ENCODE results near the gene EPAS1.
"Not testable (repeated sequence)": the region's sequence is repeated elsewhere in the genome, so short reads cannot be mapped to it uniquely, and the experiment has no call there.

Gene EPAS1

GRCh38 chr2:46385786-46386577 is 88.8 kb downstream of the EPAS1 start:
- DNase-seq, result no peak

DNA sequence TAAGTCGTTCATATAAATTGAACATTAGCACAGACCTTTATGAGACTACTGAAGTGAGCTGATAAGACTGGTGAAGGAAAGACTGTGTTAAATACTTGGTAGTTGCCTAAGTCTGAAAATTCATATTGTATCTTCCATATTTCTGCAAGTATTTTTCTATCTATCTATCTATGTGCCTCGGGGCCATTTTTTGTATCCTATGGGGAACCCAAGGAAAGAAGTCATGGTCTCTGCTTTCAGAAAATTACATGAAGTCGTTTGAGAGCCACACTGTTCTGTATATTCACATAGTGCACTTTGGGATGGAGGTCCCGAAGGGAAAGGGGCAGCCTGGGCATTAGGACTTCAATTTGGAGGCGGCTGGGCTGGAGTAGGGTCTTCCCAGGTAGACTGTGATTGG is 89.6 kb downstream of the EPAS1 start:
- DNase-seq, result no peak

DNA sequence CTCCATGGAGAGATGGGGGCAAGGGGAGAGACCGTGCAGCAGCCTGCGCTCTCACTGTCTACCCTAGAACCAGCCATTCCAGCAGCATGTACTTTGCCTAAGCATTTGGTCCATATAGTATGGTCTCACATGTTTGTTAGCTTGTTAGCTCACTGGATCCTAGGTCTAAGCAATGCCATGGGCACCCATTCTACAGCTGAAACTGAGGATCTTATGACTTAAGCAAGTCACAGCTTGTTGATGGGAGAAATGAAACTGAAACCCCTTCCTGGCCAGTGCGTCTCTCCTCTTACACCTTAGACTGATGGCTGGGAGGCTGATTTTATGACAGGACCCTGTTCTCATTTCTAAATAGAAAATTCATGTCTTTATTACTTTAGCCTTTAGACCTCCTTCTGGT is 90.1 kb downstream of the EPAS1 start:
- no peak for DNase-seq

DNA sequence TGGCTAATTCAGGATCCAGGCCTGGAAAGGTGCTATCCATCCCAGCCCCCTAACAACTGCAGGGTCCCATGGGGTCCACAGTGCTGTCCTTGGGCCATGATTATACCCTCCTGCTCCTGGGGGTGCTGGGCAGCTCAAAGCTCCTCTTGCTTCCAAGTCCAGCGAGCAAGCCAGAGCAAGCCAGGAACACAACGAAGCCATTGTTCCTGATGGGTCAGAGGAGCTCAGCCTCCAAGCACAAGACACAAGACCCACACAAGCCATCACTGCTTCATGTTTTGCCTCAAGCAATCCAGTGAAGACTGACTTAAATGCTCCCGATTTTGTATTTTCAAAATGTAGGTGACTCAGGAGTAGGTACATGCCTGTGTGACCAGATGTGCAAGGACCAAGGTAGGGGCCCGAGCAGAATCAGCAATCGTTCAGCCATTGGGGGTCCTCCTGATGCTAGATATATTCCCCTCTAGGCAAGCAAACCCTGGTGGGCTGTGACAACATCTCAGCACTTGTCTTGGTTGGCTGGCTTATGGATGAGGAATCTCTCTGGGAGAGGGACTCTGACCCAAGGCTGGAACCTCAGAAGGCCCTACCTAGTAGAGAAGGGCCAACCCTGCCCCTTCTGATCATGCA is 90.8 kb downstream of the EPAS1 start:
- no peak for DNase-seq

- DNase-seq, result no peak
These were observed 91.7 kb downstream of the EPAS1 start for GRCh38 chr2:46388881-46389280.

DNA sequence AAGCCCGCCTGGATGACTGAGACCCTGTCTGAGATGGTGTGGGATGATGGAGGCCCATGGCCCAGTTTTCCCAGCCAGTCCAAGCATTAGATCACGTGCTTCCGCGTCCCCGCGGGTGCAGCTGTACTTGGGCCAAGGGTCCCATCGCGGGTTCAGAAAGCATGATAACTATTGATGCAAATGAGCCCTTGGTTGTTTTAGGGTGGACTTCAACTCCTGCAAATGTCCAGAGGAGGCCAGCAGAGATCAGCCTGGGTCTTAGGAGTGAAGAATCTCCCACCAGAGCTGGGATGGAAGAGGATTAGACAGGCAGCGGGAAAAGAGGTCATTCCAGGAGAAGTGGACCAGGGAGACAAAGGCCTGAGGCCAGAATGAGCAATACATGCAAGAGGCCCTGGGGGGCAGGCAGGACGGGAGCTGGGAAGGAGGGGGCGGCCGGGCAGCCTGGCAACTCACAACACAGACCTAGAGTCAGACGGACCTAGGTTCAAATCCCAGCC is 92.3 kb downstream of the EPAS1 start:
- DNase-seq, result no peak

DNA sequence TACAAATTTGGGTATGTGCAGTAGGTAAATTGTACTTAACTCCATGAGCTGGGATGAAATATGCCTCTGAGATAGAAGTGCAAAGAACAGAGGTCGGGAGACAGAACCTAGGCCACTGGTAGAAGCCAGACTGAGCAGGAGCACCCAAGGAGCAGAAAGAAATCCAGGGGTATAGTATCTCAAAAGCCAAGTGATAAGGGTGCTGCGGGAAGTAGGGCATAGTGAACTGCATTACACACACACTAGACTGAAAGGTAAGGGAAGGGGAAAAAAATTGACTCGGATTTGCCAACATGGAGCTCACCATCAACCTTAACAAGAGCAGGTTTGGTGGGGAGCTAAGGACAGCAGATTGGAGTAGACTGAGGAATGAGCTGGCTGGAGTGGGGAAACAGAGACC is 92.8 kb downstream of the EPAS1 start:
- DNase-seq, result no peak

- no peak for DNase-seq
These were observed 93.7 kb downstream of the EPAS1 start for GRCh38 chr2:46390901-46391395.

DNA sequence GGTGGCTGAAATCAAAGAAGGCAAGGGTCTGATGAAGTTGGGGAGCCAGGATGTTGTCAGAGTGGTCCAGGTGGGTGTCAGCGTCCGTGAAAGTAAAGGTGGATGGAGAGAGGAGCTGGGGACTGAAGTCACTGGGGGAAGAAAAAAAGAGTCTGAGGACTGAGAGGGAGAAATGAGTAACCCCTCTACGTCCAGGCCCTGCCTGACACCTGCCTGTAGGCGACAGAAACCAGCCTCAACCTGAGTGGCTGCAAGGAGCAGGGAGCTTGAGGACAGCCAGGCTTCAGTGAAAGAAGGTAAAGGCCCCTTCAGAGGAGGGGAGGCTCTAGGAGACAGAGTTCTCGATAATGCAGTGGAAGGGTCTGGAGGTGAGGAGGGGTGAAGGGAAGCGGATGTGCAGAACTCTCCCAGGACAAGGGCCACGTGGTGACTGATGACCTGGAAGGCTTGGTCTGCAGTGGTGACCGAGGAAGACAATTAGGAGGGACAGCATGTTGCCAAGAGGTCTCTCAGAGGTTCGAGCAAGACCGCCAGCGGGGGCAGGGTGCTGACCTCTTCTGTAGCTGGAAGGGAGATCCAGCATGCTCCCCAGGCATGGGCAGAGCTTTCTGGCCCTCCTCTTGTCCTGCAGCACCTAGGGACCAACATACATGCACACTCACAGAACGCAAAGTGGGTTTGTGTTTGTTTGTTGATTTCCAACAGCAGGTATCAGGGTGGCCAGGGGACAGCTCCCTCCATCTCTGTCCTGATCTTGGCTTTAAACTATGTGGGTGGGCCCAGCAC is 95.5 kb downstream of the EPAS1 start:
- no peak for DNase-seq

DNA sequence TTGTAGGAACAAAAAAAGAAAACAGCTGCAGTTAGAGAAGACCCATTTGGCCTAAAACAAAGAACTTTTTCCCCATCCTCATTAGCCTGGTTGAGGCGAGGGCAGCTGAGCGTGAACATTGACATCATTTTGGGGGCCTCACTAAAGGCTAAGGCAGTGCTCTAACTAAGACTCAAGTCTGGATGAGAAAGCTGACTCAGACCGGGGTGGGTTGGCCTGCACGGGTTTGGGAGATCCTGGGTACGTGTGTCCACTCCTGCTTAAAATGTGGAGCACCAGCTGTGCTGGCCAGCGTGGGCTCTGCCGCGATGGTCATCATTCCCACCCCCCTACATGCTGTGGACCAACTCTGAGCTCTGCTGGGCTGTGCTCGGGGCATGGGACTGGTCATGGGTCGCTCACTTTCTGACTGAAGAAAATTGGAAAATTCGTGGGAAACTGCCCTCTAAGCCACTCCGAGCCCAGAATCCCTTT is 96.2 kb downstream of the EPAS1 start:
- DNase-seq, result no peak

- no peak for DNase-seq
These were observed 96.7 kb downstream of the EPAS1 start for GRCh38 chr2:46393865-46394264.

DNA sequence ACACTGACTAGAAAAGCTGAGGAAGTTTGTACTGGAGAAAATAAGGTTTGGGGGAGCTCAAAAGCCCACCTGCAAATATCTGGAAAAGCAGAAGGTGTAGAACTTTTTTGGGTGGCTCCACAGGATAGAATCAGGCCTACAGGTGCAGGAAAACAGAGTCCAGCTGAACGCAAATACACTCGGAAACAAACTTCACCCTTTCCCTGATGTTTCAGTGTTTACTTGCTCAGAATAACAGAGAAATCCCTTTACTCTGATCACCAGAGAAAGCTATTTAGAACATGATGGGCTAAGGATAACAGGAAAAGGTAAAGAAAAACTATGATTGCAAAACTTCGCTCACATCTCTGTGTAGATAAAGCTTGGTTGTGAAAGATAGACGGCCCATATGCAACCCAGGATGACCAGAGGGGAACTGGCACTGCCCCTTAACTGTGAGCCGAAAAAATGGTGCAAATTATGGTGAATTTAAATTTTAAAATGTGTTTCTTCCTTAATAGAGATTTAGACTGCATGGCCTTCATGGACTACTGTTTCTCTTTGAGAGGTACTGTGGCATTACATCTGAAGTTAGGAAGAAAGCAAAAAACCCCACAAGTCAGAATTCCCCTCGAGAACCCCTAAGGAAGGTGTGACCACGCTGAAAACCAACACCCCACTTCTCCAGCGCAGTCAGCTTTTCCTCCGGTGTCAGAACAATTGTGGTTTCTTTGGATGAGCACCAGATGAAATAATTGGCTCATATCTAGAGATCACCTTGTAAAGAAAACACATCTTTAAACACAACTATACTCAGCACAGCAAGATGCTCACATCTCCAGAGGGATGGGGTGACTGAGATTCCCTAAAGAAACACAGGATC is 97.7 kb downstream of the EPAS1 start:
- DNase-seq, result no peak

- not testable (repeated sequence) for DNase-seq
These were observed 98.5 kb downstream of the EPAS1 start for GRCh38 chr2:46395730-46396129.

DNA sequence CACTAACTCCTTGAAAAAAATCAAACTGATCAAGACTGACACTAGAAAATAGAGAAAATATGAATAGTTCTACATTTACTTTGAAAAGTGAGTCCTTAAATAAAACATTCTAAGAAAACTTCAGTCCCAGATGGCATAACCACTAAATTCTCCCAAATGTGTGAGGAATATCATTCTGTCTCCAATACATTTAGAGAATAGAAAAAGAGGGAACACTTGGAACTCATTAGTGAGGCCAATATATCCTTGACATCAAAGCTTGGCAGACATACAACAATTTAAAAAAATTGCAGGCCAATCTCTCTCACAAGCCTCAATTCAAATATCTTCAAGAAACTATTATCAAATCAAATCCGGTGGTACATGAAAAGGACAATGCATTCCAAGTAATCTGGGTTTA is 102.8 kb downstream of the EPAS1 start:
- no peak for DNase-seq

DNA sequence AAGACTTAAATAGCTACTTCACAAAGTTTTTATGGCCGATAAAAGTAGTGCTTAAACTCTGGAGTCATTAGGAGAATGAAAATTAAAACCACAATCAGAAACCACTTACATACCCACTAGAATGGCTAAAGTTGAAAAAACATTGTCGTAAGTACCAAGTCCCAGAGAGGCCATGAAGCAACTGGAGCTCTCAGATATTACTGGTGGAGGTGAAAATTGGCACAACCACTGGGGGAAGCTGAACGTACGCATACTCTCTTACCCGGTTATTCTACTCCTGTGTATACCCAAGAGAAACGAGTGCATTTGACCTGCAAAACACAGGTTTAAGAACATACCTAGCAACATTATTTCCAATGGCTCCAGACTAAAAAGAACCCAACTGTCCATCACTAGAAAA is 105.7 kb downstream of the EPAS1 start:
- DNase-seq, result no peak

DNA sequence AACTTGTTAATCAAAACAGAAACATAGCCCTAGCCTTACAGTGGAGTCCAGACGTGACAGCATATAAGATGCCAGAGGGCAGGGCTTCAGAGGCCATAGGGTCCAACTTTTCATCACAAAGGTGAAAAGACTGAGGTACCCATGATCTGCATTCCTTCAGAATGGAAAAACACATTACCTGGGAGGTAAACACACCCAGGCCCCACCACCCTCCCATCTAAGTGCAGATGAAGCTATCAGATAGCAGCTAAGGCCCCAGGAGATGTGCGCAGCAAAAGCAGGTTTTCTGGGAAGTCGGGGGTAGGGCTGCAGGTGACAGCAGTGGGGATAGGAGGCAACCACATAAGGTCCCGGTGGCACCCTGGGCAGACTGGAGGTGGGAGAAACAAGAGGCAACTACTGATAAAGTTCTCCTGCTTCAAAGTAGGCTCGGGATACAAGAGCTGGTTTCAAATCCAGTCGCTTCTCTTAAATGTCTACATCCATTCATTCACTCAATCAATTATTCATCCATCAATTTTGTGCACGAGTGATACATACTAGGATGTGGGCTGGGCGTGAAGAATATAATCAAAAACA is 107.1 kb downstream of the EPAS1 start:
- no peak for DNase-seq

- DNase-seq, result no peak
These were observed 110.7 kb downstream of the EPAS1 start for GRCh38 chr2:46407852-46408455.

GRCh38 chr2:46409756-46410155 is 112.5 kb downstream of the EPAS1 start:
- DNase-seq, result no peak

- DNase-seq, result no peak
These were observed 113.4 kb downstream of the EPAS1 start for GRCh38 chr2:46410273-46411244.

DNA sequence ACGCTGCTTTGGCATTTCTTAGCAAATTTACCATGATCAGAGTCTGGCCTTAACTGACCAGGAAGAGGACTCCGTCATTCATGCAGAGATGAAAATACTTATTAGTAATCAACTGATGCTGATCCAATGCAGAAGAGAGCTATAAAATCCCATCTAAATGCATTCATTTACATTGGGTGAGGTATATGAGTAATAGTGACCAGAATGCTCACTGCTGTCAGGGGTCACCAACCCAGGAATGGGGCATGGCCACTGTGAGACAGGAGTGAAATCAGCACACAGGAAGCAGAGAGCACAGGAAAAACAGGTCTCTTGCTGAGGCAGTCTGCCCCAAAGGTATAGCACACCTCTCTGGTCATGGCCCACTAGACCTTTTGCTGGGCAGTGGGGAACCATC is 114.0 kb downstream of the EPAS1 start:
- no peak for DNase-seq
